K562 (cell line): ENCODE data around the gene SLCO2A1. TPM values are rescaled to one million over a fixed set of nuclear protein-coding genes. Genes with fewer than 3 reads are reported as not detected.

Experiments
- ATAC-seq: fragments of 200-7000 bp; cut with Tn5 transposase; 3 replicates; pipeline ENCODE4 v1.9.1; 2020; ENCODE audit warnings: moderate library complexity
- BruUV-seq: library from RNA; stranded (reverse); fragments of 400-500 nt; replicated peaks from 2 replicates; lab custom pipeline; 2021; lab: Mats Ljungman, UMichigan
- CTCF ChIA-PET: fragments of 300-600 bp; formaldehyde crosslinking; extraction: SDS; loops from one replicate; lab custom pipeline; 2021; ENCODE audit warnings: low intra/inter-chr PET ratio; lab: Yijun Ruan, JAX
- POLR2A ChIA-PET: fragments of 300-600, 350-650 bp; sonication (Branson Sonifier 250); formaldehyde crosslinking; extraction: SDS; loops from one replicate; lab custom pipeline; 2021; ENCODE audit warnings: antibody characterized with exemption, inconsistent platforms; lab: Yijun Ruan, JAX
- DNase-seq, 4 experiments: peaks; one replicate each; pipeline versions ENCODE4 v3.0.0 to v3.0.0-alpha.2; 2011 to 2018; ENCODE audit warnings: low spot score in 3 of 4, mixed read lengths in 3 of 4; ENCODE audit errors: extremely low read depth in 1 of 4
- FAIRE-seq: peaks from 2 replicates; lab custom pipeline; 2011; peaks lifted over from hg19 to GRCh38; lab: Jason Lieb, UNC
- H2AFZ ChIP-seq: 2 replicates; pipeline ENCODE4 v1.6.0; 2011; ENCODE audit warnings: low read depth, low read length, control low read depth, inconsistent platforms
- H3K27ac ChIP-seq: fragments of 200-600 bp; 3 replicates; pipeline ENCODE4 v1.8.0; 2011; ENCODE audit warnings: low read depth, mild to moderate bottlenecking, control low read depth, inconsistent platforms, low read length, moderate library complexity, mixed read lengths; ENCODE audit errors: extremely low read depth
- H3K27me3 ChIP-seq, 2 experiments: fragments of 300-600 bp in 1 of 2; 2 replicates in 1 of 2; 3 replicates in 1 of 2; pipeline versions ENCODE4 v1.6.0 to v1.8.0; 2011; ENCODE audit warnings: inconsistent platforms in 2 of 2, low read length in 2 of 2, mild to moderate bottlenecking in 1 of 2, mixed read lengths in 1 of 2, moderate library complexity in 1 of 2; ENCODE audit not compliant: control insufficient read depth in 2 of 2, insufficient read depth in 2 of 2
- H3K36me3 ChIP-seq: fragments of 300-600 bp; 3 replicates; pipeline ENCODE4 v1.8.0; 2011; ENCODE audit warnings: mild to moderate bottlenecking, low read length, inconsistent platforms; ENCODE audit not compliant: control insufficient read depth, insufficient read depth
- H3K4me1 ChIP-seq, 2 experiments: fragments of 200-600 bp in 1 of 2; replicated peaks in 1 of 2; 2 replicates in 1 of 2; 3 replicates in 1 of 2; pipeline versions ENCODE4 v1.5.1 to v1.8.0; 2011; ENCODE audit warnings: inconsistent platforms in 2 of 2, low read length in 2 of 2, mild to moderate bottlenecking in 1 of 2, mixed read lengths in 1 of 2, moderate library complexity in 1 of 2; ENCODE audit not compliant: control insufficient read depth in 2 of 2, insufficient read depth in 2 of 2
- H3K4me2 ChIP-seq: 2 replicates; pipeline ENCODE4 v1.6.1; 2011; ENCODE audit warnings: low read length, control low read depth, inconsistent platforms, mixed read lengths; ENCODE audit not compliant: insufficient read depth
- H3K4me3 ChIP-seq: fragments of 200-600 bp; sonication (generic), shearing (Covaris generic); 2 replicates; pipeline ENCODE4 v1.5.1; 2016; ENCODE audit warnings: control low read depth, inconsistent platforms
- H3K79me2 ChIP-seq: fragments of 200-600 bp; 3 replicates; pipeline ENCODE4 v1.8.0; 2011; ENCODE audit warnings: low read length, inconsistent platforms; ENCODE audit not compliant: control insufficient read depth, insufficient read depth
- H3K9ac ChIP-seq, 2 experiments: 2 replicates each; pipeline versions ENCODE4 v1.6.0 to v1.6.1; 2011; ENCODE audit warnings: low read depth in 2 of 2, low read length in 2 of 2, control low read depth in 1 of 2, inconsistent platforms in 1 of 2, mild to moderate bottlenecking in 1 of 2, mixed read lengths in 1 of 2; ENCODE audit not compliant: insufficient read depth in 1 of 2
- H3K9me1 ChIP-seq: one replicate; pipeline ENCODE4 v1.6.0; 2011; ENCODE audit warnings: inconsistent platforms, mild to moderate bottlenecking, low read length, moderate library complexity; ENCODE audit not compliant: control insufficient read depth, insufficient read depth
- H3K9me3 ChIP-seq: replicated peaks from 2 replicates; pipeline ENCODE4 v1.5.1; 2011; ENCODE audit warnings: low read depth, low read length, inconsistent platforms; ENCODE audit not compliant: control insufficient read depth, insufficient read depth
- H4K20me1 ChIP-seq: replicated peaks from 2 replicates; pipeline ENCODE4 v1.6.1; 2011; ENCODE audit warnings: low read length, inconsistent platforms, mixed read lengths; ENCODE audit not compliant: control insufficient read depth, insufficient read depth
- CHD7 ChIP-seq: fragments of 200-600 bp; sonication (generic); IDR thresholded peaks from one replicate; pipeline ENCODE4 v1.6.1; 2012; ENCODE audit warnings: mild to moderate bottlenecking, low read depth, low read length, inconsistent platforms
- CTCFL ChIP-seq: IDR thresholded peaks from 2 replicates; pipeline ENCODE4 v1.6.1; 2011; ENCODE audit warnings: borderline replicate concordance, low read depth, mild to moderate bottlenecking, moderate library complexity, low read length; ENCODE audit not compliant: insufficient read depth, poor library complexity, severe bottlenecking
- GATAD2A ChIP-seq: fragments of 450-650 bp; IDR thresholded peaks from 2 replicates; pipeline ENCODE4 v1.6.1; 2017
- GTF2A2 ChIP-seq: IDR thresholded peaks from 2 replicates; pipeline ENCODE4 v1.6.1; 2016; ENCODE audit warnings: mild to moderate bottlenecking, missing genetic modification characterization, missing compliant biosample characterization
- HDAC2 ChIP-seq: fragments of 450-650 bp; IDR thresholded peaks from 2 replicates; pipeline ENCODE4 v1.6.1; 2016; ENCODE audit warnings: mild to moderate bottlenecking
- NFIC ChIP-seq: fragments of 450-650 bp; IDR thresholded peaks from 2 replicates; pipeline ENCODE4 v1.6.1; 2017; ENCODE audit warnings: mild to moderate bottlenecking, inconsistent platforms
- WGBS: fragments of 100-300 bp; shearing (Covaris generic); methylation state at CpG from one replicate; pipeline ENCODE4 v1.1.6; 2016; ENCODE audit warnings: low coverage, mixed read lengths; ENCODE audit not compliant: insufficient coverage; ENCODE audit errors: missing lambda C conversion rate; 5-methylcytosine and 5-hydroxymethylcytosine counted together
- in situ Hi-C: fragments of 300-500 bp; cut with MboI; formaldehyde crosslinking; loops from 4 replicates; pipeline ENCODE4 v1.15.0; 2018; ENCODE audit warnings: inconsistent platforms, mixed read lengths
- intact Hi-C: fragments of 100-400 bp; cut with micrococcal nuclease; formaldehyde crosslinking; loops from 2 replicates; pipeline ENCODE4 v1.14.2; 2022
- polyA plus RNA-seq, 8 experiments: library from polyadenylated mRNA; depleted of rRNA in 4 of 8; stranded (reverse) in 5 of 8; unstranded in 3 of 8; fragments of >200 nt; fragmentation: Nextera tagmentation in 2 of 8; fragmentation: Illumina TruSeq in 1 of 8; extraction: Ambion mirVana in 2 of 8; extraction: Trizol in 1 of 8; gene quantifications; 2 replicates each; pipeline versions ENCODE4 v1.2.1 to v1.2.3, GENCODE V29; 2011 to 2014; ENCODE audit warnings: inconsistent platforms in 1 of 8, missing spikeins in 1 of 8
- total RNA-seq, 7 experiments: library from RNA; depleted of rRNA in 6 of 7; stranded (reverse); fragments of >200 nt in 6 of 7; fragmentation: Illumina TruSeq in 2 of 7; extraction: Trizol in 2 of 7; gene quantifications; 2 replicates each; pipeline versions ENCODE4 v1.2.1 to v1.2.3, GENCODE V29; 2011 to 2021; ENCODE audit warnings: low replicate concordance in 1 of 7

Gene SLCO2A1
- total and polyA plus RNA-seq, 9 of the 15 experiments (the other 6 are each of a cell fraction or from before 2014, with no cell fraction given) = 0.16 to 1.0 TPM; not detected in 7

GRCh38 chr3:133973249-133973980, 56.3 kb downstream of the SLCO2A1 start:
- H2AFZ ChIP-seq = no peak overlapping the region
- in situ Hi-C loops (no loop called here), intact Hi-C loops (no loop called here)
- peaks cover 0 to 8% of the 10 kb centered on the region in 2 experiments; a peak in 2 of 5 replicates for H3K27me3 ChIP-seq
- no peak for DNase-seq
- H3K36me3 ChIP-seq = no peaks in the 10 kb centered on the region
- H3K27ac ChIP-seq = no peak overlapping the region
- H3K9me1 ChIP-seq = no peaks in the 10 kb centered on the region
- no peak overlapping the region for H3K9ac ChIP-seq
- no peak for FAIRE-seq
- no peak overlapping the region for H3K4me3 ChIP-seq
- no peak for ATAC-seq
- 3% methylated on average over 8 of the region's 8 CpGs for WGBS
- H3K4me2 ChIP-seq = no peak overlapping the region
- H3K9me3 ChIP-seq = no peaks in the 10 kb centered on the region
- CTCF ChIA-PET = no interaction called here
- H4K20me1 ChIP-seq = no peaks in the 10 kb centered on the region
- H3K4me1 ChIP-seq = no peaks in the 10 kb centered on the region
- H3K79me2 ChIP-seq = no peaks in the 10 kb centered on the region
- no TSS peak for BruUV-seq
- POLR2A ChIA-PET = interaction anchor here (0.6 kb wide), 1 partner anchor 24 kb away, joined by 3 read pairs; no protein-coding TSS in a partner anchor
- TF ChIP-seq HDAC2 (no peak), NFIC (no peak), CTCFL (no peak), CHD7 (no peak), GTF2A2 (tag) (no peak), GATAD2A (no peak)
